ENCODE results near the gene CDKN2AIP. TPM values are rescaled to one million over a fixed set of nuclear protein-coding genes. Genes with fewer than 3 reads are reported as not detected.

Gene CDKN2AIP, protein sequence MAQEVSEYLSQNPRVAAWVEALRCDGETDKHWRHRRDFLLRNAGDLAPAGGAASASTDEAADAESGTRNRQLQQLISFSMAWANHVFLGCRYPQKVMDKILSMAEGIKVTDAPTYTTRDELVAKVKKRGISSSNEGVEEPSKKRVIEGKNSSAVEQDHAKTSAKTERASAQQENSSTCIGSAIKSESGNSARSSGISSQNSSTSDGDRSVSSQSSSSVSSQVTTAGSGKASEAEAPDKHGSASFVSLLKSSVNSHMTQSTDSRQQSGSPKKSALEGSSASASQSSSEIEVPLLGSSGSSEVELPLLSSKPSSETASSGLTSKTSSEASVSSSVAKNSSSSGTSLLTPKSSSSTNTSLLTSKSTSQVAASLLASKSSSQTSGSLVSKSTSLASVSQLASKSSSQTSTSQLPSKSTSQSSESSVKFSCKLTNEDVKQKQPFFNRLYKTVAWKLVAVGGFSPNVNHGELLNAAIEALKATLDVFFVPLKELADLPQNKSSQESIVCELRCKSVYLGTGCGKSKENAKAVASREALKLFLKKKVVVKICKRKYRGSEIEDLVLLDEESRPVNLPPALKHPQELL
- total RNA-seq, result 13.2 and 13.8 TPM in 2 replicates
- long read RNA-seq, transcript CDKN2AIP-201 (3 exons, 2,646 nt), result minor isoform, 41 of 102 reads
- long read RNA-seq, transcript CDKN2AIP-203 (3 exons, 2,721 nt), result major isoform, 55 of 102 reads
- long read RNA-seq, partial matches to known transcripts, result 2 of 102 reads
- long read RNA-seq, other reads (novel, unspliced or antisense), result 2 of 102 reads

DNA sequence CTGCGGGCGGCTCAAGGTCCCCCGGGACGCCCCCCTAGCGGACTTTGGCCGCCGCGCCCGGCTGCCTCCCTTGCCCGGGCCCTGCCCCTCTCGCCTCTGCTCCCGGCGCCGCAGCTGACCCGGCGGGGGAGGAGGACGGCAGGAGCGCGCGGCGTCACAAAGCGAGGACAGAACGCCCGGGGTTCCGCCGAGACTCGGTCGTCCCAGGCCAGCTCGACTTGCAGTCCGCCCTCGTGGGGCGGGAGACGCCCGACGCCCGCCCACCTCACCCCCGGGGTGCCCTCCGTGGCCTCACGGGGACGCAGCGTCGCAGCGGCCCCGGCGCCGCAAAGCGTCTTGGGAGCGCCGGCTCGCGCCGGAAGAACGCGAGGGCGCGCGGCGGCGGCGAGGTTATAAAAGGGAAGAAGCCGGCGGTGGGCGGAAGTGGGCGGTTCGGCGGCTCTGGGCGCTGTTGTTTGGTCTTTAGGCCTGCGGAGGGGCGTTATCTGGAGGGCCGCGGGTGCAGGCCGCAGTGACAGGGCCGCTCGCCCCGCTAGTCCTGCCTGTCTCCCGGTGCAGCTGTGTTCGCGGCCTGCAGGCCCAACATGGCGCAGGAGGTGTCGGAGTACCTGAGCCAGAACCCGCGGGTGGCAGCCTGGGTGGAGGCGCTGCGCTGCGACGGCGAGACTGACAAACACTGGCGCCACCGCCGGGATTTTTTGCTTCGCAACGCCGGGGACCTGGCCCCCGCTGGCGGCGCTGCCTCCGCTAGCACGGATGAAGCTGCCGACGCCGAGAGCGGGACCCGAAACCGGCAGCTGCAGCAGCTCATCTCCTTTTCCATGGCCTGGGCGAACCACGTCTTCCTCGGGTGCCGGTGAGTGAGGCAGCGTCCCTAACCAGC lies at the start of gene CDKN2AIP:
Gene CDKN2AIP (plus strand): TSS at position 423 of the 883 bp plus-strand sequence. CDS start 162 bp downstream, at position 585.
- H3K9me3 Mint-ChIP-seq (ENCODE audit: unreplicated experiment), result no peaks in the 10 kb centered on the region
- peak within 1 kb of the TSS; percentile 98 for H3K27ac Mint-ChIP-seq (ENCODE audit: unreplicated experiment)
- H3K36me3 Mint-ChIP-seq (ENCODE audit: unreplicated experiment), result peaks cover 28% of the 10 kb centered on the region
- H3K4me1 Mint-ChIP-seq (ENCODE audit: unreplicated experiment), result peaks cover 46% of the 10 kb centered on the region
- H3K27me3 Mint-ChIP-seq (ENCODE audit: unreplicated experiment), result no peaks in the 10 kb centered on the region
- TF ChIP-seq CTCF (IDR thresholded peaks at IDR 0.05), result no peak
- H3K4me3 Mint-ChIP-seq (ENCODE audit: unreplicated experiment), result peak within 1 kb of the TSS; percentile 95
- DNase-seq (ENCODE audit: extremely low spot score, unreplicated experiment), result peak; percentile 97

- H3K36me3 Mint-ChIP-seq (ENCODE audit: unreplicated experiment), result no peaks in the 10 kb centered on the region
- no peak overlapping the region for H3K27ac Mint-ChIP-seq (ENCODE audit: unreplicated experiment)
- no peak for DNase-seq (ENCODE audit: extremely low spot score, unreplicated experiment)
- H3K4me1 Mint-ChIP-seq (ENCODE audit: unreplicated experiment), result peaks cover 9% of the 10 kb centered on the region
- no peak for TF ChIP-seq CTCF (IDR thresholded peaks at IDR 0.05)
- no peaks in the 10 kb centered on the region for H3K9me3 Mint-ChIP-seq (ENCODE audit: unreplicated experiment)
- H3K27me3 Mint-ChIP-seq (ENCODE audit: unreplicated experiment), result peaks cover 16% of the 10 kb centered on the region
- H3K4me3 Mint-ChIP-seq (ENCODE audit: unreplicated experiment), result no peak overlapping the region
Measured at GRCh38 chr4:183395395-183395794, 49.0 kb upstream of the CDKN2AIP start.

- no peaks in the 10 kb centered on the region for H3K36me3 Mint-ChIP-seq (ENCODE audit: unreplicated experiment)
- H3K9me3 Mint-ChIP-seq (ENCODE audit: unreplicated experiment), result no peaks in the 10 kb centered on the region
- no peak for DNase-seq (ENCODE audit: extremely low spot score, unreplicated experiment)
- no peak overlapping the region for H3K4me3 Mint-ChIP-seq (ENCODE audit: unreplicated experiment)
- no peak overlapping the region for H3K27ac Mint-ChIP-seq (ENCODE audit: unreplicated experiment)
- peaks cover 8% of the 10 kb centered on the region for H3K27me3 Mint-ChIP-seq (ENCODE audit: unreplicated experiment)
- TF ChIP-seq CTCF (IDR thresholded peaks at IDR 0.05), result no peak
- H3K4me1 Mint-ChIP-seq (ENCODE audit: unreplicated experiment), result peaks cover 9% of the 10 kb centered on the region
Measured at GRCh38 chr4:183396227-183396637, 48.2 kb upstream of the CDKN2AIP start.

GRCh38 chr4:183397741-183398297 lies 46.6 kb upstream of the CDKN2AIP start:
- no peak for DNase-seq (ENCODE audit: extremely low spot score, unreplicated experiment)
- peak overlapping the region; percentile 83 for H3K4me3 Mint-ChIP-seq (ENCODE audit: unreplicated experiment)
- no peak for TF ChIP-seq CTCF (IDR thresholded peaks at IDR 0.05)
- H3K36me3 Mint-ChIP-seq (ENCODE audit: unreplicated experiment), result no peaks in the 10 kb centered on the region
- H3K4me1 Mint-ChIP-seq (ENCODE audit: unreplicated experiment), result peaks cover 9% of the 10 kb centered on the region
- no peaks in the 10 kb centered on the region for H3K9me3 Mint-ChIP-seq (ENCODE audit: unreplicated experiment)
- H3K27ac Mint-ChIP-seq (ENCODE audit: unreplicated experiment), result no peak overlapping the region
- H3K27me3 Mint-ChIP-seq (ENCODE audit: unreplicated experiment), result no peaks in the 10 kb centered on the region
